Duodenal mucosa (tissue), 2 donors: ENCODE results near the gene GLRX2.

Experiments
- H3K27ac ChIP-seq: one replicate; pipeline ENCODE4 v1.7.0; 2013; ENCODE audit warnings: low read depth, low read length
- H3K27me3 ChIP-seq, 2 donors: one replicate each; pipeline ENCODE4 v1.7.0; 2013; ENCODE audit warnings: low read length in 2 of 2, control low read depth in 1 of 2; ENCODE audit not compliant: insufficient read depth in 2 of 2, control insufficient read depth in 1 of 2
- H3K36me3 ChIP-seq, 2 donors: one replicate each; pipeline ENCODE4 v1.7.0; 2013; ENCODE audit warnings: low read length in 2 of 2, control low read depth in 1 of 2; ENCODE audit not compliant: insufficient read depth in 2 of 2, control insufficient read depth in 1 of 2
- H3K4me1 ChIP-seq, 2 donors: one replicate each; pipeline ENCODE4 v1.7.0; 2013; ENCODE audit warnings: low read length in 2 of 2, control low read depth in 1 of 2; ENCODE audit not compliant: insufficient read depth in 2 of 2, control insufficient read depth in 1 of 2
- H3K4me3 ChIP-seq, 2 donors: one replicate each; pipeline ENCODE4 v1.7.0; 2013; ENCODE audit warnings: low read length in 2 of 2, low read depth in 1 of 2
- H3K9ac ChIP-seq, 2 donors: one replicate each; pipeline ENCODE4 v1.7.0; 2013; ENCODE audit warnings: low read length in 2 of 2, low read depth in 1 of 2
- H3K9me3 ChIP-seq, 2 donors: one replicate each; pipeline ENCODE4 v1.7.0; 2013; ENCODE audit warnings: low read length in 2 of 2, control low read depth in 1 of 2; ENCODE audit not compliant: control insufficient read depth in 1 of 2

The GLRX2 gene

GRCh38 chr1:193111641-193112090 is 6.5 kb upstream of the GLRX2 start:
- Histone ChIP-seq H3K9me3 (no peaks in the 10 kb centered on the region), H3K9ac (no peak overlapping the region), H3K4me3 (no peak overlapping the region), H3K27ac (no peak overlapping the region), H3K36me3 (no peaks in the 10 kb centered on the region), H3K4me1 (peaks cover 0 to 6% of the 10 kb centered on the region in 2 donors), H3K27me3 (no peaks in the 10 kb centered on the region)

GRCh38 chr1:193110864-193111263 is 5.7 kb upstream of the GLRX2 start:
- H3K9me3 ChIP-seq = no peaks in the 10 kb centered on the region
- H3K27me3 ChIP-seq = no peaks in the 10 kb centered on the region
- peaks cover 1 to 5% of the 10 kb centered on the region in 2 donors for H3K4me1 ChIP-seq
- no peak overlapping the region for H3K9ac ChIP-seq
- no peak overlapping the region for H3K27ac ChIP-seq
- no peaks in the 10 kb centered on the region for H3K36me3 ChIP-seq
- H3K4me3 ChIP-seq = no peak overlapping the region

GRCh38 chr1:193110246-193110645 is 5.0 kb upstream of the GLRX2 start:
- Histone ChIP-seq H3K4me3 (no peak overlapping the region), H3K27me3 (no peaks in the 10 kb centered on the region), H3K27ac (no peak overlapping the region)

GRCh38 chr1:193109619-193110018 is 4.4 kb upstream of the GLRX2 start:
- no peaks in the 10 kb centered on the region for H3K9me3 ChIP-seq
- H3K27me3 ChIP-seq = no peaks in the 10 kb centered on the region
- no peaks in the 10 kb centered on the region for H3K36me3 ChIP-seq
- H3K4me3 ChIP-seq = no peak overlapping the region
- H3K9ac ChIP-seq = no peak overlapping the region
- peaks cover 3 to 5% of the 10 kb centered on the region in 2 donors for H3K4me1 ChIP-seq
- H3K27ac ChIP-seq = no peak overlapping the region

More at GRCh38 chr1:193110246-193110645, 5.0 kb upstream of the GLRX2 start:
- Histone ChIP-seq H3K4me1 (peaks cover 3 to 5% of the 10 kb centered on the region in 2 donors), H3K9ac (no peak overlapping the region), H3K9me3 (no peaks in the 10 kb centered on the region), H3K36me3 (no peaks in the 10 kb centered on the region)

- H3K9me3 ChIP-seq = no peaks in the 10 kb centered on the region
- no peak overlapping the region for H3K9ac ChIP-seq
- no peaks in the 10 kb centered on the region for H3K36me3 ChIP-seq
- no peak overlapping the region for H3K27ac ChIP-seq
- H3K27me3 ChIP-seq = no peaks in the 10 kb centered on the region
- peaks cover 11 to 13% of the 10 kb centered on the region in 2 donors for H3K4me1 ChIP-seq
- H3K4me3 ChIP-seq = no peak overlapping the region
Measured at GRCh38 chr1:193108471-193108870, 3.3 kb upstream of the GLRX2 start.

- H3K9ac ChIP-seq = peak overlapping the region; percentile 67 to 73
- no peaks in the 10 kb centered on the region for H3K36me3 ChIP-seq
- H3K27ac ChIP-seq = peak overlapping the region; percentile 22
- no peaks in the 10 kb centered on the region for H3K27me3 ChIP-seq
- peaks cover 15% of the 10 kb centered on the region in 2 donors for H3K4me1 ChIP-seq
- H3K9me3 ChIP-seq = no peaks in the 10 kb centered on the region
- H3K4me3 ChIP-seq = peak overlapping the region; percentile 82 to 93
Measured at GRCh38 chr1:193105821-193106177, 585 bp upstream of the GLRX2 start.

- peaks cover 15% of the 10 kb centered on the region in 2 donors for H3K4me1 ChIP-seq
- H3K36me3 ChIP-seq = peaks cover 6 to 13% of the 10 kb centered on the region in 2 donors
- H3K9ac ChIP-seq = peak overlapping the region; percentile 65 to 67
- H3K4me3 ChIP-seq = peak overlapping the region; percentile 82 to 93
- no peaks in the 10 kb centered on the region for H3K27me3 ChIP-seq
- no peaks in the 10 kb centered on the region for H3K9me3 ChIP-seq
- peak overlapping the region; percentile 91 for H3K27ac ChIP-seq
Measured at GRCh38 chr1:193104502-193104906, 710 bp downstream of the GLRX2 start.

- H3K9ac ChIP-seq = peak overlapping the region; percentile 65 to 67
- H3K27ac ChIP-seq = no peak overlapping the region
Measured at GRCh38 chr1:193103759-193104501, 1.3 kb downstream of the GLRX2 start.

GRCh38 chr1:193102662-193103061 is 2.6 kb downstream of the GLRX2 start:
- Histone ChIP-seq H3K4me3 (no peak overlapping the region), H3K27ac (no peak overlapping the region), H3K27me3 (no peaks in the 10 kb centered on the region), H3K9me3 (no peaks in the 10 kb centered on the region), H3K9ac (no peak overlapping the region), H3K4me1 (peaks cover 15% of the 10 kb centered on the region in 2 donors), H3K36me3 (peaks cover 10 to 26% of the 10 kb centered on the region in 2 donors)

More at GRCh38 chr1:193103759-193104501, 1.3 kb downstream of the GLRX2 start:
- Histone ChIP-seq H3K36me3 (peaks cover 10 to 18% of the 10 kb centered on the region in 2 donors), H3K9me3 (no peaks in the 10 kb centered on the region), H3K4me3 (peak overlapping the region; percentile 82 to 93), H3K27me3 (no peaks in the 10 kb centered on the region), H3K4me1 (peaks cover 15% of the 10 kb centered on the region in 2 donors)

GRCh38 chr1:193094112-193094511 is 11.1 kb downstream of the GLRX2 start:
- H3K4me3 ChIP-seq = no peak overlapping the region
- no peaks in the 10 kb centered on the region for H3K9me3 ChIP-seq
- H3K4me1 ChIP-seq = no peaks in the 10 kb centered on the region
- H3K27me3 ChIP-seq = no peaks in the 10 kb centered on the region
- H3K27ac ChIP-seq = no peak overlapping the region
- H3K9ac ChIP-seq = no peak overlapping the region
- H3K36me3 ChIP-seq = peaks cover 7 to 35% of the 10 kb centered on the region in 2 donors
